SK-N-MC (cell line): ENCODE data around the gene RERG.

Experiments used
- DNase-seq: peaks from one replicate; pipeline ENCODE4 v3.0.0-alpha.2; 2011; ENCODE audit warnings: low read depth, low spot score
- H3K27ac ChIP-seq: fragments of 200-600 bp; sonication (generic); 2 replicates; pipeline ENCODE4 v1.5.1; 2016; ENCODE audit warnings: mixed run types
- H3K36me3 ChIP-seq: fragments of 200-600 bp; sonication (generic); 2 replicates; pipeline ENCODE4 v1.6.1; 2017; ENCODE audit warnings: antibody characterized with exemption, low read length, mixed read lengths; ENCODE audit not compliant: insufficient read depth
- H3K4me3 ChIP-seq: fragments of 200-600 bp; sonication (generic); 2 replicates; pipeline ENCODE4 v1.5.1; 2016
- H3K9ac ChIP-seq: fragments of 200-600 bp; sonication (generic); 2 replicates; pipeline ENCODE4 v1.8.0; 2017; ENCODE audit warnings: mixed run types, mixed read lengths; ENCODE audit not compliant: insufficient read length
- H3K9me3 ChIP-seq: fragments of 200-600 bp; sonication (generic); 2 replicates; pipeline ENCODE4 v1.6.1; 2017; ENCODE audit warnings: low read depth, mild to moderate bottlenecking, antibody characterized with exemption, low read length, moderate library complexity, mixed read lengths
- EZH2 ChIP-seq: fragments of 200-600 bp; sonication (generic); IDR thresholded peaks from one replicate; pipeline ENCODE4 v1.6.1; 2017; ENCODE audit warnings: antibody characterized with exemption
- FOXP2 ChIP-seq: optimal IDR thresholded peaks from 2 replicates; pipeline ENCODE3; 2011; ENCODE audit warnings: mild to moderate bottlenecking, moderate library complexity; ENCODE audit not compliant: insufficient read depth; ENCODE audit errors: extremely low read length, control extremely low read depth
- POLR2AphosphoS5 ChIP-seq: IDR thresholded peaks from 2 replicates; pipeline ENCODE4 v1.6.1; 2012; ENCODE audit warnings: mild to moderate bottlenecking, low read depth, low read length, borderline replicate concordance

Gene RERG

GRCh38 chr12:15244341-15244740, 23.1 kb upstream of the RERG start:
- TF ChIP-seq EZH2 (no peak), POLR2AphosphoS5 (no peak), FOXP2 (no peak)
- Histone ChIP-seq H3K9ac (no peak overlapping the region), H3K36me3 (no peaks in the 10 kb centered on the region), H3K27ac (no peak overlapping the region), H3K9me3 (no peaks in the 10 kb centered on the region), H3K4me3 (no peak overlapping the region)
- no peak for DNase-seq

- H3K9me3 ChIP-seq: no peaks in the 10 kb centered on the region
- DNase-seq: no peak
- no peak for TF ChIP-seq FOXP2
- no peak for TF ChIP-seq EZH2
- TF ChIP-seq POLR2AphosphoS5: no peak
Measured at GRCh38 chr12:15243102-15243501, 21.9 kb upstream of the RERG start.

DNA sequence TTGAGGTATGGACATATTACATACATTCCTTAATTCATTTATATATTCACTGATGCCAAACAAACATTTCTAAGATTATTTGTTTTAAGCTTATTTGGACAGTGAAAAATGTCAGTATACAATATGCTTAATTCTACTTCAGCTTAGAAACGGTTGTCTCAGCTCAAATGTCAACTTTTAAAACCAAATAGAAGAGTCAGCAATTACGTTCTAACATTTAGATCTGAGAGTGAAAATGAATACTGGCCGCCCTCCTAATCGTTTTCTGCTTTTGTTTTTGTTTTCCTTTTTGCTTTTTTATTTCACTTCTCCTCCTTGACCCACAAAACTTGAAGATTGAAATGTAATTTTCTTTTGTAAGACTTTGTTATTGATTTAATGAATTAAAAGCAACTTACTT, 19.7 kb upstream of the RERG start:
- no peak overlapping the region for H3K27ac ChIP-seq
- H3K4me3 ChIP-seq: no peak overlapping the region
- no peaks in the 10 kb centered on the region for H3K9me3 ChIP-seq
- H3K9ac ChIP-seq: no peak overlapping the region
- TF ChIP-seq FOXP2 (no peak), EZH2 (no peak), POLR2AphosphoS5 (no peak)
- H3K36me3 ChIP-seq: no peaks in the 10 kb centered on the region
- DNase-seq: no peak

More at GRCh38 chr12:15243102-15243501, 21.9 kb upstream of the RERG start:
- Histone ChIP-seq H3K4me3 (no peak overlapping the region), H3K27ac (no peak overlapping the region), H3K9ac (no peak overlapping the region), H3K36me3 (no peaks in the 10 kb centered on the region)

DNA sequence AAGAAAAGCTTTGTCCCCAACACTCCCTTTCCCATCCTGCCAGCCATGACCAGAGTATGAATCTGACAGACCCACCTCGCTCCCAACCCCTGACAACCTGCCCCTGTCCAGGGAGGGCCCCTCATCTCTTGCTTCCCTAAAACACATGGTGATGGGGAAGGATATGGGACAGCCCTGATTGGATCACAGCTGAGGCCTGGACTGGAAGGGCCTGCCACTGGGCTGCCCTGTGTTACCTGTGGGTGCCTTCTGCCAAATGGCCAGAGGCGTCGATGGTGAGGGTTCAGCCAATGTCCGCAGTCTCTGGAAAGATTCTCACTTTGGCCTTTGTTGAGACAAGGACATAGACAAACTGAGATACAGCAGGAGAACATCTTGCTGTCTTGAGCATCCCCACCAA, 13.3 kb upstream of the RERG start:
- Histone ChIP-seq H3K9ac (no peak overlapping the region), H3K9me3 (no peaks in the 10 kb centered on the region), H3K36me3 (no peaks in the 10 kb centered on the region), H3K4me3 (no peak overlapping the region), H3K27ac (no peak overlapping the region)
- TF ChIP-seq FOXP2 (no peak), EZH2 (no peak)
- no peak for DNase-seq

DNA sequence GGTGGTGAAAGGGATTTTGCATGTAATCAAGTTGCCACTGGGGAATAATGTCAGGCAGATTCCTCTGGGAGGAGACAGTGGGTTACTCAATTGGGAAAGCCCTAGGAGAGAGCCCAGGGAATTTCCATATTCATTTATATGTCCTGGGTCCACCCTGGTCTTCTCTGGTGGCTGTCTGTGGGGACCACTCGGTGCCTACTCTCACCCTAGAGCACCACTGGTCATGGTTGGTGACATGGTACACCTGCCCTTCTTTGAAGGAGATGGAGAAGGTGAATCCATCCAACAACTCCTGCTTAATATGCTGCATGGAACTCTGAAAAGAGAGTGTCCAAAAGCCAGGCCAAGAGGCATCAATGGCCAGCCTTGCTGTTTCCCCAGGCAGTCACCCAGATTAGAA, 12.8 kb upstream of the RERG start:
- no peak overlapping the region for H3K9ac ChIP-seq

GRCh38 chr12:15232959-15233358, 11.7 kb upstream of the RERG start:
- Histone ChIP-seq H3K9ac (no peak overlapping the region), H3K27ac (no peak overlapping the region), H3K36me3 (no peaks in the 10 kb centered on the region), H3K9me3 (no peaks in the 10 kb centered on the region), H3K4me3 (no peak overlapping the region)
- no peak for DNase-seq
- TF ChIP-seq FOXP2 (no peak), EZH2 (no peak), POLR2AphosphoS5 (no peak)

More for the DNA sequence above, 12.8 kb upstream of the RERG start:
- no peak for DNase-seq
- TF ChIP-seq FOXP2 (no peak), EZH2 (no peak), POLR2AphosphoS5 (no peak)
- no peaks in the 10 kb centered on the region for H3K9me3 ChIP-seq
- H3K36me3 ChIP-seq: no peaks in the 10 kb centered on the region
- H3K4me3 ChIP-seq: no peak overlapping the region
- H3K27ac ChIP-seq: no peak overlapping the region

- Histone ChIP-seq H3K9ac (no peak overlapping the region), H3K4me3 (no peak overlapping the region), H3K36me3 (no peaks in the 10 kb centered on the region), H3K27ac (no peak overlapping the region), H3K9me3 (no peaks in the 10 kb centered on the region)
- TF ChIP-seq EZH2 (no peak), POLR2AphosphoS5 (no peak), FOXP2 (no peak)
- no peak for DNase-seq
Measured at GRCh38 chr12:15231493-15231892, 10.3 kb upstream of the RERG start.

DNA sequence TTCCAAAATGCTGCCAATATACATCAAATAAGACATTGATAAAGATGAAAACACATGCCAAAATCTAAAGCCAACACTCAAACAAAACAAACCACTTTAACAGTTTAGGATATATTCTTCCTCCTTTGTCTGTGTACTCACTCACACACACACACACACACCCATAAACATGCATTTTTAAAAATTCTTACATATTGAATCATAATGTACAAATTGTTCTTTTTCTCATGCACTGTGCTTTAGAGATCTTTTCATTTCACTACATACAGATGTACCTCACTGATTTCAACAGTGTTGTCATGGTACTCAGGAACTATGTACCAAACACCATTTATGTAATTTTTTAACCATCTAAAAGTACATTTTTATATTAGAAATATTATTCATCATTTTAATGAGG, 9.5 kb upstream of the RERG start:
- Histone ChIP-seq H3K36me3 (no peaks in the 10 kb centered on the region), H3K27ac (no peak overlapping the region), H3K9me3 (no peaks in the 10 kb centered on the region), H3K9ac (no peak overlapping the region), H3K4me3 (no peak overlapping the region)
- DNase-seq: no peak
- TF ChIP-seq FOXP2: no peak
- no peak for TF ChIP-seq POLR2AphosphoS5
- TF ChIP-seq EZH2: no peak

DNA sequence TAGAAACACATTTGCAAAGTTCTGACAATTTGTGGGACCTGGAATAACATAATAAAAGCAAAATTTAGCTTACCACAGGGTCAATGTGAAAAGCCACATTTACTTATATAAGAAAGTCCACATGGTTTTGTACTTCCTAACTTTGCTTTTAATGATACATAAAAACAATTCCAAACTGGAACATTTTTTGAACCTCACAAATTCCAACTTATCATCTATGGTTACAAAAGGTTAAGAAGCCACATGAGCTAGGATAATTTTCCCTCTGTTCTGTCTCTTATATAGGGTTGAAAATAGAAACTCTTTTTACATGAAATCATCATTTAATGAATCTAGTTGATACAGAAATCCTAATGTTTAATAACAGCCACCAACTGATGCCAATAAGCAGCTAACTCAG, 8.9 kb upstream of the RERG start:
- Histone ChIP-seq H3K27ac (no peak overlapping the region), H3K9ac (no peak overlapping the region), H3K9me3 (no peaks in the 10 kb centered on the region), H3K4me3 (no peak overlapping the region), H3K36me3 (no peaks in the 10 kb centered on the region)
- DNase-seq: no peak
- TF ChIP-seq EZH2 (no peak), POLR2AphosphoS5 (no peak), FOXP2 (no peak)
